Measurements from ENCODE around the gene RAB27B.
"Not testable (repeated sequence)": the region's sequence is repeated elsewhere in the genome, so short reads cannot be mapped to it uniquely, and the experiment has no call there.

RAB27B gene

GRCh38 chr18:54828281-54828881, at the start of gene RAB27B:
RAB27B (plus strand) TSS chr18:54828477; CDS start chr18:54877586, 49,109 bp downstream.
- peak; percentile 73 for DNase-seq

GRCh38 chr18:54780285-54780861, 47.9 kb upstream of the RAB27B start:
- DNase-seq, result no peak

- DNase-seq, result no peak
Observed at GRCh38 chr18:54780970-54781369, 47.3 kb upstream of the RAB27B start.

GRCh38 chr18:54783139-54783538, 45.1 kb upstream of the RAB27B start:
- no peak for DNase-seq

- DNase-seq, result no peak
Observed at GRCh38 chr18:54786206-54786605, 42.1 kb upstream of the RAB27B start.

- no peak for DNase-seq
Observed at GRCh38 chr18:54787121-54787520, 41.2 kb upstream of the RAB27B start.

- no peak for DNase-seq
Observed at GRCh38 chr18:54787616-54788015, 40.7 kb upstream of the RAB27B start.

GRCh38 chr18:54790109-54790508, 38.2 kb upstream of the RAB27B start:
- no peak for DNase-seq

GRCh38 chr18:54791657-54792056, 36.6 kb upstream of the RAB27B start:
- no peak for DNase-seq

GRCh38 chr18:54792079-54792478, 36.2 kb upstream of the RAB27B start:
- no peak for DNase-seq

GRCh38 chr18:54794823-54795222, 33.5 kb upstream of the RAB27B start:
- no peak for DNase-seq

GRCh38 chr18:54798186-54798585, 30.1 kb upstream of the RAB27B start:
- DNase-seq, result no peak

GRCh38 chr18:54801374-54801773, 26.9 kb upstream of the RAB27B start:
- no peak for DNase-seq

GRCh38 chr18:54802178-54802577, 26.1 kb upstream of the RAB27B start:
- DNase-seq, result no peak

GRCh38 chr18:54802686-54803395, 25.4 kb upstream of the RAB27B start:
- DNase-seq, result no peak

GRCh38 chr18:54805571-54806334, 22.5 kb upstream of the RAB27B start:
- DNase-seq, result no peak

GRCh38 chr18:54806526-54806925, 21.8 kb upstream of the RAB27B start:
- no peak for DNase-seq

- no peak for DNase-seq
Observed at GRCh38 chr18:54807303-54807702, 21.0 kb upstream of the RAB27B start.

GRCh38 chr18:54810662-54811061, 17.6 kb upstream of the RAB27B start:
- DNase-seq, result not testable (repeated sequence)

- no peak for DNase-seq
Observed at GRCh38 chr18:54812885-54813284, 15.4 kb upstream of the RAB27B start.

- no peak for DNase-seq
Observed at GRCh38 chr18:54813305-54813704, 15.0 kb upstream of the RAB27B start.

GRCh38 chr18:54813977-54814565, 14.2 kb upstream of the RAB27B start:
- DNase-seq, result no peak

GRCh38 chr18:54815086-54815485, 13.2 kb upstream of the RAB27B start:
- DNase-seq, result no peak
